WTC11 (cell line): ENCODE data around the gene MTTP.

ENCODE experiments used
- FOXK1 ChIP-seq: sonication (generic); formaldehyde crosslinking; IDR thresholded peaks from 2 replicates; pipeline ENCODE4 v1.8.0; 2022; ENCODE audit warnings: mild to moderate bottlenecking, moderate library complexity, missing genetic modification reagents
- MXD4 ChIP-seq: fragments of 250-450 bp; sonication (Bioruptor Pico); IDR thresholded peaks from 2 replicates; pipeline ENCODE4 v1.8.0; 2021; ENCODE audit warnings: mild to moderate bottlenecking, moderate library complexity, borderline replicate concordance
- NR2C2 ChIP-seq: sonication (generic); formaldehyde crosslinking; IDR thresholded peaks from 2 replicates; pipeline ENCODE4 v1.8.0; 2022; ENCODE audit warnings: mild to moderate bottlenecking, missing genetic modification reagents
- SP1 ChIP-seq: sonication (generic); formaldehyde crosslinking; conservative IDR thresholded peaks from 2 replicates; pipeline ENCODE4 v1.8.1; 2022; ENCODE audit warnings: missing genetic modification reagents
- ZNF121 ChIP-seq: sonication (generic); formaldehyde crosslinking; IDR thresholded peaks from 2 replicates; pipeline ENCODE4 v1.8.0; 2023; ENCODE audit warnings: missing genetic modification reagents
- ZNF232 ChIP-seq: sonication (generic); formaldehyde crosslinking; IDR thresholded peaks from 2 replicates; pipeline ENCODE4 v1.8.0; 2022; ENCODE audit warnings: mild to moderate bottlenecking, missing genetic modification reagents
- ZNF263 ChIP-seq: sonication (generic); formaldehyde crosslinking; IDR thresholded peaks from 2 replicates; pipeline ENCODE4 v1.8.1; 2022; ENCODE audit warnings: low read depth, mild to moderate bottlenecking, moderate library complexity, missing genetic modification reagents
- TF ChIP-seq, protein P1 (sequence below): fragments of 200-600 bp; IDR thresholded peaks from 2 replicates; pipeline ENCODE4 v1.8.0; 2022; ENCODE audit warnings: antibody characterized with exemption
- TF ChIP-seq, protein P2 (sequence below): sonication (generic); formaldehyde crosslinking; conservative IDR thresholded peaks from 2 replicates; pipeline ENCODE4 v1.8.1; 2023; ENCODE audit warnings: mild to moderate bottlenecking, low read depth, missing genetic modification reagents, moderate library complexity
- TF ChIP-seq, protein P3 (sequence below): fragments of 250-450 bp; sonication (Bioruptor Pico); IDR thresholded peaks from 2 replicates; pipeline ENCODE4 v1.9.0; 2021; ENCODE audit warnings: mild to moderate bottlenecking
- TF ChIP-seq, protein P4 (sequence below): sonication (generic); formaldehyde crosslinking; IDR thresholded peaks from 2 replicates; pipeline ENCODE4 v1.8.1; 2023; ENCODE audit warnings: mild to moderate bottlenecking, missing genetic modification reagents
- TF ChIP-seq, protein P5 (sequence below): sonication (generic); formaldehyde crosslinking; IDR thresholded peaks from 2 replicates; pipeline ENCODE4 v1.8.1; 2023; ENCODE audit warnings: mild to moderate bottlenecking, missing genetic modification reagents, borderline replicate concordance
- TF ChIP-seq, protein P6 (sequence below): sonication (generic); formaldehyde crosslinking; IDR thresholded peaks from 2 replicates; pipeline ENCODE4 v1.8.0; 2022; ENCODE audit warnings: mild to moderate bottlenecking, missing genetic modification reagents
- TF ChIP-seq, protein P7 (sequence below): sonication (generic); formaldehyde crosslinking; IDR thresholded peaks from 2 replicates; pipeline ENCODE4 v1.8.0; 2022; ENCODE audit warnings: mild to moderate bottlenecking, missing genetic modification reagents

DNA sequence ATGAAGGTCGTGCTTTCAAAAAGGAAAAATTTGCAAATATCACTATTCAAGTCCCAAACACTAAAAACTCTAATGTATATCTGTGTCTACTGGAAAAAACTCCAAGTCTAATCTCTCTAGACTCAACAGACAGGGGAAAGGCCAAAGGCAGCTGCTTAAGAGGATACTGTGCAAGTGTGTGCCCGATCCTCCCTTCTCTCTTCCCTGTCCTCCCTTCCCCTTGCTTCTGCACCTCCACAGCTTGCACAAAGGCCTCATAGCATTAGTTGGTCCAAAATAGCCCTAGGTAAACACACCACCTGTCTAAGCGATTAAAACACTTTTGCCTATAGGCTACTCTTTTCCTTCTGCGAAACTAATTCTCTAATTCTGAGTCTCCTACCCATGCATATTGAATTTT, 72.4 kb downstream of the MTTP start:
- TF ChIP-seq, protein P1, sequence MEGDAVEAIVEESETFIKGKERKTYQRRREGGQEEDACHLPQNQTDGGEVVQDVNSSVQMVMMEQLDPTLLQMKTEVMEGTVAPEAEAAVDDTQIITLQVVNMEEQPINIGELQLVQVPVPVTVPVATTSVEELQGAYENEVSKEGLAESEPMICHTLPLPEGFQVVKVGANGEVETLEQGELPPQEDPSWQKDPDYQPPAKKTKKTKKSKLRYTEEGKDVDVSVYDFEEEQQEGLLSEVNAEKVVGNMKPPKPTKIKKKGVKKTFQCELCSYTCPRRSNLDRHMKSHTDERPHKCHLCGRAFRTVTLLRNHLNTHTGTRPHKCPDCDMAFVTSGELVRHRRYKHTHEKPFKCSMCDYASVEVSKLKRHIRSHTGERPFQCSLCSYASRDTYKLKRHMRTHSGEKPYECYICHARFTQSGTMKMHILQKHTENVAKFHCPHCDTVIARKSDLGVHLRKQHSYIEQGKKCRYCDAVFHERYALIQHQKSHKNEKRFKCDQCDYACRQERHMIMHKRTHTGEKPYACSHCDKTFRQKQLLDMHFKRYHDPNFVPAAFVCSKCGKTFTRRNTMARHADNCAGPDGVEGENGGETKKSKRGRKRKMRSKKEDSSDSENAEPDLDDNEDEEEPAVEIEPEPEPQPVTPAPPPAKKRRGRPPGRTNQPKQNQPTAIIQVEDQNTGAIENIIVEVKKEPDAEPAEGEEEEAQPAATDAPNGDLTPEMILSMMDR: no peak
- TF ChIP-seq, protein P2, sequence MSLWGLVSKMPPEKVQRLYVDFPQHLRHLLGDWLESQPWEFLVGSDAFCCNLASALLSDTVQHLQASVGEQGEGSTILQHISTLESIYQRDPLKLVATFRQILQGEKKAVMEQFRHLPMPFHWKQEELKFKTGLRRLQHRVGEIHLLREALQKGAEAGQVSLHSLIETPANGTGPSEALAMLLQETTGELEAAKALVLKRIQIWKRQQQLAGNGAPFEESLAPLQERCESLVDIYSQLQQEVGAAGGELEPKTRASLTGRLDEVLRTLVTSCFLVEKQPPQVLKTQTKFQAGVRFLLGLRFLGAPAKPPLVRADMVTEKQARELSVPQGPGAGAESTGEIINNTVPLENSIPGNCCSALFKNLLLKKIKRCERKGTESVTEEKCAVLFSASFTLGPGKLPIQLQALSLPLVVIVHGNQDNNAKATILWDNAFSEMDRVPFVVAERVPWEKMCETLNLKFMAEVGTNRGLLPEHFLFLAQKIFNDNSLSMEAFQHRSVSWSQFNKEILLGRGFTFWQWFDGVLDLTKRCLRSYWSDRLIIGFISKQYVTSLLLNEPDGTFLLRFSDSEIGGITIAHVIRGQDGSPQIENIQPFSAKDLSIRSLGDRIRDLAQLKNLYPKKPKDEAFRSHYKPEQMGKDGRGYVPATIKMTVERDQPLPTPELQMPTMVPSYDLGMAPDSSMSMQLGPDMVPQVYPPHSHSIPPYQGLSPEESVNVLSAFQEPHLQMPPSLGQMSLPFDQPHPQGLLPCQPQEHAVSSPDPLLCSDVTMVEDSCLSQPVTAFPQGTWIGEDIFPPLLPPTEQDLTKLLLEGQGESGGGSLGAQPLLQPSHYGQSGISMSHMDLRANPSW (CRISPR knock-in tag): no peak
- TF ChIP-seq, protein P3, sequence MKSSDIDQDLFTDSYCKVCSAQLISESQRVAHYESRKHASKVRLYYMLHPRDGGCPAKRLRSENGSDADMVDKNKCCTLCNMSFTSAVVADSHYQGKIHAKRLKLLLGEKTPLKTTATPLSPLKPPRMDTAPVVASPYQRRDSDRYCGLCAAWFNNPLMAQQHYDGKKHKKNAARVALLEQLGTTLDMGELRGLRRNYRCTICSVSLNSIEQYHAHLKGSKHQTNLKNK (CRISPR knock-in tag): no peak
- no peak for TF ChIP-seq ZNF232 (CRISPR knock-in tag)
- no peak for TF ChIP-seq FOXK1 (CRISPR knock-in tag)
- TF ChIP-seq SP1 (CRISPR knock-in tag): no peak
- TF ChIP-seq, protein P4, sequence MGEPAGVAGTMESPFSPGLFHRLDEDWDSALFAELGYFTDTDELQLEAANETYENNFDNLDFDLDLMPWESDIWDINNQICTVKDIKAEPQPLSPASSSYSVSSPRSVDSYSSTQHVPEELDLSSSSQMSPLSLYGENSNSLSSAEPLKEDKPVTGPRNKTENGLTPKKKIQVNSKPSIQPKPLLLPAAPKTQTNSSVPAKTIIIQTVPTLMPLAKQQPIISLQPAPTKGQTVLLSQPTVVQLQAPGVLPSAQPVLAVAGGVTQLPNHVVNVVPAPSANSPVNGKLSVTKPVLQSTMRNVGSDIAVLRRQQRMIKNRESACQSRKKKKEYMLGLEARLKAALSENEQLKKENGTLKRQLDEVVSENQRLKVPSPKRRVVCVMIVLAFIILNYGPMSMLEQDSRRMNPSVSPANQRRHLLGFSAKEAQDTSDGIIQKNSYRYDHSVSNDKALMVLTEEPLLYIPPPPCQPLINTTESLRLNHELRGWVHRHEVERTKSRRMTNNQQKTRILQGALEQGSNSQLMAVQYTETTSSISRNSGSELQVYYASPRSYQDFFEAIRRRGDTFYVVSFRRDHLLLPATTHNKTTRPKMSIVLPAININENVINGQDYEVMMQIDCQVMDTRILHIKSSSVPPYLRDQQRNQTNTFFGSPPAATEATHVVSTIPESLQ (CRISPR knock-in tag): no peak
- TF ChIP-seq MXD4 (CRISPR knock-in tag): no peak
- TF ChIP-seq, protein P5, sequence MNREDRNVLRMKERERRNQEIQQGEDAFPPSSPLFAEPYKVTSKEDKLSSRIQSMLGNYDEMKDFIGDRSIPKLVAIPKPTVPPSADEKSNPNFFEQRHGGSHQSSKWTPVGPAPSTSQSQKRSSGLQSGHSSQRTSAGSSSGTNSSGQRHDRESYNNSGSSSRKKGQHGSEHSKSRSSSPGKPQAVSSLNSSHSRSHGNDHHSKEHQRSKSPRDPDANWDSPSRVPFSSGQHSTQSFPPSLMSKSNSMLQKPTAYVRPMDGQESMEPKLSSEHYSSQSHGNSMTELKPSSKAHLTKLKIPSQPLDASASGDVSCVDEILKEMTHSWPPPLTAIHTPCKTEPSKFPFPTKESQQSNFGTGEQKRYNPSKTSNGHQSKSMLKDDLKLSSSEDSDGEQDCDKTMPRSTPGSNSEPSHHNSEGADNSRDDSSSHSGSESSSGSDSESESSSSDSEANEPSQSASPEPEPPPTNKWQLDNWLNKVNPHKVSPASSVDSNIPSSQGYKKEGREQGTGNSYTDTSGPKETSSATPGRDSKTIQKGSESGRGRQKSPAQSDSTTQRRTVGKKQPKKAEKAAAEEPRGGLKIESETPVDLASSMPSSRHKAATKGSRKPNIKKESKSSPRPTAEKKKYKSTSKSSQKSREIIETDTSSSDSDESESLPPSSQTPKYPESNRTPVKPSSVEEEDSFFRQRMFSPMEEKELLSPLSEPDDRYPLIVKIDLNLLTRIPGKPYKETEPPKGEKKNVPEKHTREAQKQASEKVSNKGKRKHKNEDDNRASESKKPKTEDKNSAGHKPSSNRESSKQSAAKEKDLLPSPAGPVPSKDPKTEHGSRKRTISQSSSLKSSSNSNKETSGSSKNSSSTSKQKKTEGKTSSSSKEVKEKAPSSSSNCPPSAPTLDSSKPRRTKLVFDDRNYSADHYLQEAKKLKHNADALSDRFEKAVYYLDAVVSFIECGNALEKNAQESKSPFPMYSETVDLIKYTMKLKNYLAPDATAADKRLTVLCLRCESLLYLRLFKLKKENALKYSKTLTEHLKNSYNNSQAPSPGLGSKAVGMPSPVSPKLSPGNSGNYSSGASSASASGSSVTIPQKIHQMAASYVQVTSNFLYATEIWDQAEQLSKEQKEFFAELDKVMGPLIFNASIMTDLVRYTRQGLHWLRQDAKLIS: no peak
- no peak for TF ChIP-seq ZNF263
- TF ChIP-seq ZNF121 (CRISPR knock-in tag): no peak
- TF ChIP-seq, protein P6, sequence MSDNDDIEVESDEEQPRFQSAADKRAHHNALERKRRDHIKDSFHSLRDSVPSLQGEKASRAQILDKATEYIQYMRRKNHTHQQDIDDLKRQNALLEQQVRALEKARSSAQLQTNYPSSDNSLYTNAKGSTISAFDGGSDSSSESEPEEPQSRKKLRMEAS (CRISPR knock-in tag): no peak
- no peak for TF ChIP-seq NR2C2 (CRISPR knock-in tag)
- TF ChIP-seq, protein P7, sequence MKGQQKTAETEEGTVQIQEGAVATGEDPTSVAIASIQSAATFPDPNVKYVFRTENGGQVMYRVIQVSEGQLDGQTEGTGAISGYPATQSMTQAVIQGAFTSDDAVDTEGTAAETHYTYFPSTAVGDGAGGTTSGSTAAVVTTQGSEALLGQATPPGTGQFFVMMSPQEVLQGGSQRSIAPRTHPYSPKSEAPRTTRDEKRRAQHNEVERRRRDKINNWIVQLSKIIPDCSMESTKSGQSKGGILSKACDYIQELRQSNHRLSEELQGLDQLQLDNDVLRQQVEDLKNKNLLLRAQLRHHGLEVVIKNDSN: no peak
